ENCODE data around the gene ATP9A. TPM values are rescaled to one million over a fixed set of nuclear protein-coding genes. Genes with fewer than 3 reads are reported as not detected.

ATP9A gene
- total RNA-seq, 6 experiments from 2014 or later: 10.5 to 17.4 (median 13.0) TPM

GRCh38 chr20:51775241-51775640 lies 7.1 kb upstream of the ATP9A start:
- ATAC-seq (no peak), DNase-seq (no peak)
- H3K36me3 ChIP-seq: no peaks in the 10 kb centered on the region
- 62% methylated on average over 1 of the region's 1 CpG for WGBS (ENCODE audit: insufficient coverage, low coverage, low lambda C conversion rate, missing lambda C conversion rate)
- no peaks in the 10 kb centered on the region for H3K27me3 ChIP-seq
- intact Hi-C loops (cut with DNase I): no loop called here
- no peak for TF ChIP-seq POLR2A (IDR thresholded peaks at IDR 0.05)
- TF ChIP-seq, protein P1, sequence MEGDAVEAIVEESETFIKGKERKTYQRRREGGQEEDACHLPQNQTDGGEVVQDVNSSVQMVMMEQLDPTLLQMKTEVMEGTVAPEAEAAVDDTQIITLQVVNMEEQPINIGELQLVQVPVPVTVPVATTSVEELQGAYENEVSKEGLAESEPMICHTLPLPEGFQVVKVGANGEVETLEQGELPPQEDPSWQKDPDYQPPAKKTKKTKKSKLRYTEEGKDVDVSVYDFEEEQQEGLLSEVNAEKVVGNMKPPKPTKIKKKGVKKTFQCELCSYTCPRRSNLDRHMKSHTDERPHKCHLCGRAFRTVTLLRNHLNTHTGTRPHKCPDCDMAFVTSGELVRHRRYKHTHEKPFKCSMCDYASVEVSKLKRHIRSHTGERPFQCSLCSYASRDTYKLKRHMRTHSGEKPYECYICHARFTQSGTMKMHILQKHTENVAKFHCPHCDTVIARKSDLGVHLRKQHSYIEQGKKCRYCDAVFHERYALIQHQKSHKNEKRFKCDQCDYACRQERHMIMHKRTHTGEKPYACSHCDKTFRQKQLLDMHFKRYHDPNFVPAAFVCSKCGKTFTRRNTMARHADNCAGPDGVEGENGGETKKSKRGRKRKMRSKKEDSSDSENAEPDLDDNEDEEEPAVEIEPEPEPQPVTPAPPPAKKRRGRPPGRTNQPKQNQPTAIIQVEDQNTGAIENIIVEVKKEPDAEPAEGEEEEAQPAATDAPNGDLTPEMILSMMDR (IDR thresholded peaks at IDR 0.05): no peak
- H3K9me3 ChIP-seq: no peaks in the 10 kb centered on the region
- H3K4me3 ChIP-seq: no peak overlapping the region
- no peaks in the 10 kb centered on the region for H3K4me1 ChIP-seq
- no peak overlapping the region for H3K27ac ChIP-seq

DNA sequence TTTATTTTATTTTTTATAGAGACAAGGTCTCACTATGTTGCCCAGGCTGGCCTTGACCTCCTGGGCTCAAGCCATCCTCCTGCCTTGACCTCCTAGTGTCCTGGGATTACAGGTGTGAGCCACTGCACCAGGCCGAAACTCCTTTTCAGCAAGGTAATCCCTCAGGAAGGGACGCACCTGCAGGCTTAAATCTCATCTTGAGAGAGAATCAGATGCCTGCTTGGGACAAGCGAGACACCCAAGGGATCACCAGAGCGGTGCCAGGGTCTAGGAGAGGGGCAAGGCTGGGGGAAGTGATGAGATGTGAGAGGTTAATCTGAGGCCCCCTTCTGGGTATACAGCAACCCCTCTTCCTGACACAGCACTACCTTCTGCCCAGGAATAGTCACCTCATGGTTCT lies 4.0 kb upstream of the ATP9A start:
- Histone ChIP-seq H3K27me3 (no peaks in the 10 kb centered on the region), H3K4me1 (no peaks in the 10 kb centered on the region), H3K36me3 (no peaks in the 10 kb centered on the region), H3K4me3 (no peak overlapping the region), H3K9me3 (no peaks in the 10 kb centered on the region), H3K27ac (no peak overlapping the region)
- 96% methylated on average over 4 of the region's 4 CpGs for WGBS (ENCODE audit: insufficient coverage, low coverage, low lambda C conversion rate, missing lambda C conversion rate)
- DNase-seq (no peak), ATAC-seq (no peak)
- intact Hi-C loops (cut with DNase I): no loop called here
- TF ChIP-seq, protein P1 (IDR thresholded peaks at IDR 0.05): no peak
- TF ChIP-seq POLR2A (IDR thresholded peaks at IDR 0.05): no peak

GRCh38 chr20:51769976-51770615 lies 1.9 kb upstream of the ATP9A start:
- no peaks in the 10 kb centered on the region for H3K9me3 ChIP-seq
- H3K27ac ChIP-seq: no peak overlapping the region
- no peaks in the 10 kb centered on the region for H3K27me3 ChIP-seq
- TF ChIP-seq, protein P1 (IDR thresholded peaks at IDR 0.05): no peak
- no peak for TF ChIP-seq POLR2A (IDR thresholded peaks at IDR 0.05)
- DNase-seq (no peak), ATAC-seq (no peak)
- intact Hi-C loops (cut with DNase I): no loop called here
- H3K4me1 ChIP-seq: no peaks in the 10 kb centered on the region
- no peak overlapping the region for H3K4me3 ChIP-seq
- H3K36me3 ChIP-seq: no peaks in the 10 kb centered on the region
- 77% methylated on average over 8 of the region's 9 CpGs for WGBS (ENCODE audit: insufficient coverage, low coverage, low lambda C conversion rate, missing lambda C conversion rate)

DNA sequence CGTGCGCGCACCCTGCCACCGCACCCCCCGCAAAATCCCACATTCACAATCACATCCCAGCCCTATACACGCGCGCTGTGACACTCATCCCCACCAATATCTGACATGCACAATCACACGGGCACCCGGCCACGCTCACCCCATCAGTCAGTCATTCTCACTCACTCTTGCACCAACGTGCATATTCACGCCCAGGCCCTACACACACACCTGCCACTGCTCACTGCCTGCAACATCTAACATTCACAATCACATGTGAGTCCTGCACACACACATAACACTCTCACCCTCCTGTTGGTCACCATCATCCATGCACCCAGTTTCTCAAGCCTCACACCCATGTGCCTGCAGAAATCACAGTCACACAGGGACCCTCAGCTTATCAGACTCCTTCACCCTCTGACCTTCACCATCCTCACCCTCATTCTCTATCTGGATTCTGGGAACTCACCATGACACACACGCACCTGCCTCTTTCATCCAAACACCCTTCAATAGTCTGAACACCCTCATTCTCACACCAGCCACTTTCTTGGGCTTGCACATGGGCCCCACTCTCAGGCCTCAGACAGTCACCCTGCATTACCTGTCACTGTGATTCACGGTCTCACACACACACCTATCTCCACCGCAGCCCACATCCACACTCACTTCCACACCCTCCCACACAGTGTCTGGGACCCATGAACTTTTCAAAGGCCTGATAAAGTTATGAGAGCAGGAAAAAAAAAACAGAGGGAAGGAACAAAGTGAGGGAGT lies 748 bp upstream of the ATP9A start:
- no peaks in the 10 kb centered on the region for H3K36me3 ChIP-seq
- H3K4me1 ChIP-seq: no peaks in the 10 kb centered on the region
- no peak for DNase-seq
- no peaks in the 10 kb centered on the region for H3K27me3 ChIP-seq
- H3K9me3 ChIP-seq: no peaks in the 10 kb centered on the region
- no peak for ATAC-seq
- H3K27ac ChIP-seq: no peak overlapping the region
- intact Hi-C loops (cut with DNase I): no loop called here
- 46% methylated on average over 8 of the region's 16 CpGs for WGBS (ENCODE audit: insufficient coverage, low coverage, low lambda C conversion rate, missing lambda C conversion rate)
- no peak overlapping the region for H3K4me3 ChIP-seq
- TF ChIP-seq, protein P1 (IDR thresholded peaks at IDR 0.05): no peak
- no peak for TF ChIP-seq POLR2A (IDR thresholded peaks at IDR 0.05)

All from right lobe of liver (tissue), 6 donors.